DMS53 treated with DMSO at 0.1 percent for 48 hours (cell line): ENCODE data around the gene LCN2.
"Not testable (repeated sequence)": the region's sequence is repeated elsewhere in the genome, so short reads cannot be mapped to it uniquely, and the experiment has no call there.

Source experiments
- DNase-seq: peaks from one replicate; lab custom pipeline; 2025; ENCODE audit not compliant: unreplicated experiment; lab: John Stamatoyannopoulos, UW

The LCN2 gene

DNA sequence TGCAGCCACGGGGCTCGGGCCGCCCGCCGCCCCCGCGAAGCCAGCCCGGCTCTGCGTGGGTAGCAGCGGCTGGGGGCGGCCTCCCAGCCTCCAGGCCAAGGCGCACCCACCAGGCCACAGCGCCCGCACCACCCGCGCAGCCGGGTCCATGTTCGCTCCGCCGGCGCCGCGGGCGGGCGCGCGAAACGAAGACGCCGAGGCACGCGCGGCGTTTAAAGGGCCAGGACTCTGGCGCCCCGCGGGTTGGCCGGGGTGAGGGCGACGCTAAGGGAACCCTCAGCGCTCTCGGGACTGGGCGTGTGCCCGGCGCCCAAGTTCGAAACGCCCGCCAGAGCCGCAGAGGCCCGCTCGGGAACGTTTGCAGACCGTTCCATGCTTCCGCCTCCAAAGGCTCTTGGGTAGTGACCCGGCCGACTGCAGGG, 21.7 kb upstream of the LCN2 start, which contains the start of gene PTGES2:
TSS of gene PTGES2 (minus strand) at position 162 of the 422 bp plus-strand sequence. CDS start at position 150, 12 bp downstream.
- peak; percentile 70 for DNase-seq

GRCh38 chr9:128127990-128128835, 21.0 kb upstream of the LCN2 start:
- DNase-seq = peak; percentile 80

GRCh38 chr9:128128836-128129590, 20.2 kb upstream of the LCN2 start:
- no peak for DNase-seq

- not testable (repeated sequence) for DNase-seq
Observed at GRCh38 chr9:128129976-128130590, 19.2 kb upstream of the LCN2 start.

DNA sequence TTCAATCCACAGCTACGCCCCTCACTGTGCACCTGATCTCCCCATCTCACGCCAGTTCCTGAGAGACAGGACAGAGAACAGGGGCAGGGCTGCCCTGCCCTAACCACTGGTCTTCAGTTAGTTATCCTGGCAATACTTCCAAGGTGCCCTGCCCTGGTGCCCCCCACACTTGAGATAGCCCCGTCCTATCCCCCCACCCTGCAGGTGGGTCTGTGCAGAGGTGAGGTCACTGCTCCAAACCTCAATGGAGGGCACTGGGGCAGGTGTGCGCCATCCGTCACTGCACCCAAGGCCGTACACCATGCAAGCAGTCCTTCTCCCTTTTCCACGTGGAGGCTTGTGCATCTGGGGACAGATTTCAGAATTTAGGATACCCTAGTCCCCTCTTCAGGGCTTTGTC, 18.6 kb upstream of the LCN2 start:
- not testable (repeated sequence) for DNase-seq

DNA sequence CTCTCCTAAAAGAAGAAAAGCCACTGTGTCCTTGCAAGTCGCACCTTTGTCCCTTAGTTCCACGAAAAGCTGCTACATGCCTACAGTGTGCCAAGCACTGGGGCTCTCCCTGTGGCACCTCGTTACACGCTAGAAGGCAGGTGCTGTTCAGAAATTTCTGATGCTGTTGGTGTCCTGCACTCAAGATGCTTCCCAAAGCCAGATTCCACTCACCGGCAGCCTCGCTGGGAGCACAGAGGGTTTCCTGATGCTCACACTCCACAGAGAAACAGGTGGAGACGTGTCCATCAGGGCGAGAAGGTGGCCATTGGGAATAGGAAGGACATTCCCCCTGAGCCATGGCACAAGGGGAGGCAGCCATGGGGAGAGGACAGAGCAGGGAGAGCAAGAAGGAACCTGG, 17.9 kb upstream of the LCN2 start:
- not testable (repeated sequence) for DNase-seq

GRCh38 chr9:128132139-128132538, 17.1 kb upstream of the LCN2 start:
- DNase-seq = peak; percentile 93

GRCh38 chr9:128135561-128135960, 13.7 kb upstream of the LCN2 start:
- DNase-seq = not testable (repeated sequence)

- no peak for DNase-seq
Observed at GRCh38 chr9:128136816-128137793, 12.1 kb upstream of the LCN2 start.

DNA sequence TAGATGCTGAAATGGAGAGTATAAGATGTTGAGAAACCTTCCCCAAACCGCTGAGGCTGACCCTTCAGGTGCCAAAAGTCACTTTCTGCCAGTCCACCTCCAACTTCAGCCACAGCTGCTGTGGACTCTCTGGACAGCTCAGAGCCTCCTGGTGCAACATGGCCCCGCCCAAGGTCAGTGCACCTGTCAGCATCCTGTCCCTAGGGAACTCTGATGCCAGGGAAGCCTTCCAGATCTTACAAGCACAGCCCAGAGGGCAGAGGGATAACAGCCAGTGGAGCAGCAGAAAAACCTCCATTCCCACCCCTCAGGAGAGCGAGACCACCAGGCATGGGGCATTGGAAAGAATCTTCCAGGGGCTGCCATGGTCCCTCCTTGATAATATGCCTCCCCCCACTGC, 11.3 kb upstream of the LCN2 start:
- no peak for DNase-seq

DNA sequence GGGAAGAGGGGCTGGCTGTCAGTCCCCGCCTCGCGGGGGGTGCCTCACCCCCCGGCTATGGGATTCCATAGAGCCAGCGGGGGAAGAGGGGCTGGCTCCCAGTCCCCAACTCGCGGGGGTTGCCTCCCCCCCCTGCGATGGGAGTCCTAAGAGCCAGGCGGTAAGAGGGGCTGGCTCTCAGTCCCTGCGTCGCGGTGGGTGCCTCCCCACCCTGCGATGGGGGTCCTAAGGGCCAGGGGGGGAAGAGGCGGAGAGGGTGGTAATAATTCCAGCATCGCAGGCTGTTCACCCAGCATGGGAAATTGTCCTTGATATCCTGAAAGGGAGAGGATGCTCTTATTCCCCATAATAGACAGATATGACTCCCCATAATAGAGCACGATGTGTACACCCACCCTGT, 9.6 kb upstream of the LCN2 start:
- DNase-seq = no peak

GRCh38 chr9:128141604-128142003, 7.6 kb upstream of the LCN2 start:
- DNase-seq = no peak

DNA sequence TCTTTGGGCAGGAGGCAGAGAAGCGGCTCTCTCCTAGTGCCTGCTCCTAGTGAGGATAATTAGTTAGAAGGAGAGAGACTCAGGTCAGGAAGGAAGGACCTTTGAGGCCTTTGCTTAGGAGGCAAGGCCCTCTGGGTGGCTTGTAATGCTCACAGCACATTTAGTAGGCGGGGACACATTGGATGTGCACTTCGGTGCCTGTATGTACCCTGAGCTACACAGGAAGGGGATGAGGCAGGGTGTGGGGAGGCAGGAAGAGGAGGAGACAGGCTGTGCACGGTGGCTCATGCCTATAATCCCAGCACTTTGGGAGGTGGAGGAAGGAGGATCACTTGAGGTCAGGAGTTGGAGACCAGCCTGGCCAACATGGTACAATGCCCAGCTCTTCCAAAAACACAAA, 7.2 kb upstream of the LCN2 start:
- DNase-seq = no peak

GRCh38 chr9:128142596-128142995, 6.7 kb upstream of the LCN2 start:
- DNase-seq = no peak

DNA sequence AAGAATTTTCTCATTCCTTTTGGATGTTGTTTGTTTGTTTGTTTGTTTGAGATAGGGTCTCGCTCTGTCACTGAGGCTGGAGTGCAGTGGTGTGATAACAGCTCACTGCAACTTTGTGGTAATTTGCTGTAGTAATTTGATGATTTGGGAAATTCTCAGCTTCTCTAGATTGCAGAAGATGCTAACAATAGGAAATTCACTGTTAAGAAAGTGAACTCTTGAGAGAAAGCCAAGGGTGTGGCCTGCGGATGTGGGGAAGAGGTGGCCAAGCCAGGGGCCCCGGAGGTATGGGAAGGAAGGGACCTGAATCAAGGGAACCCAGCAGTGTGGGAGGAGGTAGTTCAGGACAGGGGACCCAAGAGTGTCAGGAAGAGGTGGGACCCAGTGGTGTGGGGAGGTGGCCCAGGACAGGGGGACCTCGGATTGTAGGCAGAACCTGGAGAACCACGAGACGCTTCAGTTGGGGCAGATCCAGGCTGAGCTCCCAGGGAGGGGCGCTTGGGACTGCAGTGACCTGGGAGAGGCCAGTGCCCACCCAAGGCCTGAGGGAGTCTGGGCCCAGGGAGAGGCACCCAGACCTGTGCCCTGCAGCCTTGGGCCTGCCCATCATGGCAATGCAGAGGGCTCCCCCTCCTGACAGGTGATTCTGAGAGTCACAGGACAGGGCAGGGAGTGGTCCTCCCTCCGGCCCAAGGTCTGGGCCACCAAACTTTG, 5.6 kb upstream of the LCN2 start:
- DNase-seq = no peak

DNA sequence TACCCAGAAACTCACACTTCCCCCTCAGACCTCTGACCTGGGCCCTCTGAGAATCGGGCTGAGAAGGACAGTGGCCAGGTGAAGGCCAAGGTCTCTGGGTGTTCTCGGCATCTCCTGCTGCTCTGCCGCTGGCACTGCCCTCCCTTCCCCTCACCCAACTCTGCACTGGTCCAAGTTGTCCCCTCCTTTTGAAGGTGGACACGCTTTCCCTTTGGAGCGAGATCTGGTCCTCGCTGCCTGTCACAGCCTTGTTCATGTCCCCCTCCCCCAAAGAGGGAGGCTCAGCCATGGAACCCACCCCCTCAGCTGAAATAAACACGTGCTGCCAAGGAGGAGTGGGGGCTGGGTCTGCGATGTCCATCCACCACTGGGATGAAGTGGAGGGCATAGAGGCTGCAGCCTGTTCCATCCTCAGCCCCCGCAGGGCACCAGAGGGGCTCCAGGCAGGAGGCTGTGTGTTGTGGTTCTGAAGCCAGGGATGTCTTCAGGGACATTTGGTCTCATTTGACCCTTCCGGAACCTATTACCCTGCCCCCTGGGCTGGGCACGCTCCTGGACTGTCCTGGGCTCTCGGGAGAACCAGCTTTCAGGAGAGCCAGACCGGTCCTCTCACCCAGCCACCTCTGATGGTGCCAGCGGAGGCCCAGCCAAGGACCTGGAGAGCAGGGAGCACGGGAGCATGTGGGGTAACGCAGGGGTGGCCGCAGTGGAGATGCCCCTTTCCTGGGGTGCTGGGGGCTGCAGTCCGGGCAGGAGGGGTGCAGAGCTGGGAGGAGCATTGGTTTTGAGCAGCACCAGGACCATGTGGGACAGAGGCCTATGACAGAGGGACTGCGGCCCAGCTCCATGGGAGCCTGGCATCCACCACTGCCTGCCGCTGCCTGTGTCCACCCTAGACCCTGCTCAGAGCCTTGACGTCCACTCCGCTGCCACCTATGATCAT, 4.7 kb upstream of the LCN2 start:
- no peak for DNase-seq

DNA sequence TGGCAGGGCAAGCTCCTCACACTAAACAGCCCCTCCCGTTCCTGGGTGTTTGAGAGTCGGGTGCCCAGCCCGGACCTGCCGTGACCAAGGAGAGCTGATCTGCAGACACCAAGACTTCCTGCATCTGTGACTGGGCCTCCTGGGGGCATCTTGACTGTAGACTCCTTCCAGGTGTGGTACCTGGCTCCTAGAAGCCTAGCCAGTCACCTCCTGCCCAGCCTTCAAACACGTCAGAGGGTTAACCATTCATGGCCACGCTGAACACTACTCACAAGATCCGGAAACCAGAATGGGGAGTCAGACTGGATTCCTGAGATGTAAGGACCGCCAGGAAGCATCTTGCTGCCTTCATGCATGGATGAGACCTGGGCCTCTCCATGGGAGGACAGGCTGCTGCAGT, 3.7 kb upstream of the LCN2 start:
- DNase-seq = no peak

DNA sequence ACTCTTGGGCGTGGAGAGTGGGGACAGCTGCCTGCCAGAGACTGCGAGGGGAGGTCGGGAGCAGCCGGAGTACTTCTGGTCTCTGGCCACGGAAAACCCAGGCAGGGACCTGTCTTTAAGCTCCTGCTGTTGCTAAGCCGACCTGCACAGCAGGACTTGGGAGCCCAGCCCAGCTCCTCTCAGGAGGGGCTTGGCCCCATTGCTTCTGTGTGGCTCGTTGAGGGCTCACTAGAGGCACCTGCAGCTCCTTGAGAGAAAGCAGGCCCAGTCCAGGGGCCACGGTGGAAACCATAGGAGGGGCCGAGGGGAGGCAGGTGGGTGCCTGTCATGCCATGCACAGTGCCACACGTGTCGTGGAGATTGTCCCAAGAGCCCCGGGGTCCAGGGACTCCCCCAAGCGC, 3.3 kb upstream of the LCN2 start:
- DNase-seq = no peak

- DNase-seq = no peak
Observed at GRCh38 chr9:128146591-128147120, 2.6 kb upstream of the LCN2 start.
